ENCODE measurements around the gene SMARCC2. TPM values are rescaled to one million over a fixed set of nuclear protein-coding genes. Genes with fewer than 3 reads are reported as not detected.

SMARCC2 gene
- total and polyA plus RNA-seq, 9 of the 15 experiments (the other 6 are each of a cell fraction or from before 2014, with no cell fraction given), result 11.9 to 86.0 (median 36.6) TPM

GRCh38 chr12:56126732-56127239 is 62.5 kb downstream of the SMARCC2 start (continued):
- TF ChIP-seq ZNF175 (CRISPR knock-in tag; IDR thresholded peaks at IDR 0.05; ENCODE audit: low read depth), result 0 out of 2 replicates have a peak, but pooled peaks have one; percentile 68
- TF ChIP-seq CREB5 (CRISPR knock-in tag; IDR thresholded peaks at IDR 0.05), result 0 out of 2 replicates have a peak, but pooled peaks have one; percentile 58
- no peak for TF ChIP-seq RUNX1 (IDR thresholded peaks at IDR 0.05; ENCODE audit: low read depth)
- TF ChIP-seq EGR1 (conservative IDR thresholded peaks at IDR 0.05), result no peak
- TF ChIP-seq KLF1 (tag; IDR thresholded peaks at IDR 0.05), result no peak
- TF ChIP-seq STAT5B (CRISPR knock-in tag; IDR thresholded peaks at IDR 0.05), result no peak
- TF ChIP-seq CHAMP1 (IDR thresholded peaks at IDR 0.05), result no peak
- TF ChIP-seq HNRNPL (IDR thresholded peaks at IDR 0.05; ENCODE audit: low read depth, low read length), result no peak
- TF ChIP-seq CC2D1A (IDR thresholded peaks at IDR 0.05), result peak; percentile 62
- peak; percentile 89 for TF ChIP-seq RNF2 (IDR thresholded peaks at IDR 0.05)
- TF ChIP-seq NKRF (IDR thresholded peaks at IDR 0.05; ENCODE audit: borderline replicate concordance), result no peak
- peak; percentile 71; the same call in 1 of the 2 replicates for TF ChIP-seq SMAD3 (CRISPR knock-in tag; conservative IDR thresholded peaks at IDR 0.05)
- TF ChIP-seq E2F1 (CRISPR knock-in tag; IDR thresholded peaks at IDR 0.05), result no peak
- no peak for TF ChIP-seq ETS1 (conservative IDR thresholded peaks at IDR 0.05; ENCODE audit: control insufficient read depth, low read depth, low read length)
- no peak for TF ChIP-seq ZC3H11A (IDR thresholded peaks at IDR 0.05; ENCODE audit: low read depth, low read length)
- TF ChIP-seq SMARCA5 (IDR thresholded peaks at IDR 0.05), result no peak
- TF ChIP-seq U2AF2 (optimal IDR thresholded peaks at IDR 0.05; ENCODE audit: low read depth, low read length), result no peak
- TF ChIP-seq KDM2B (CRISPR knock-in tag; IDR thresholded peaks at IDR 0.05), result no peak
- TF ChIP-seq TRIM28 (IDR thresholded peaks at IDR 0.05), result no peak
- no peak for TF ChIP-seq ZNF780A (CRISPR knock-in tag; IDR thresholded peaks at IDR 0.05)
- TF ChIP-seq IRF9 (tag; IDR thresholded peaks at IDR 0.05), result 0 out of 2 replicates have a peak, but pooled peaks have one; percentile 2

Data from K562 (cell line).